CD4-positive, CD25-positive, alpha-beta regulatory T cell (primary cell): ENCODE measurements around the gene CCDC60. TPM values are rescaled to one million over a fixed set of nuclear protein-coding genes. Genes with fewer than 3 reads are reported as not detected.

Experiments used
- ATAC-seq, 2 donors: fragments of 150-1000 bp; cut with Tn5 transposase; one replicate each; pipeline ENCODE4 v1.10.0; 2021; ENCODE audit warnings: low read depth in 2 of 2, moderate number of reproducible peaks in 2 of 2, moderate library complexity in 1 of 2
- DNase-seq, 3 donors: peaks; one replicate each; pipeline versions ENCODE4 v3.0.0 to v3.0.0-alpha.2; 2012 to 2022; ENCODE audit warnings: mixed read lengths in 1 of 3
- H3K27ac ChIP-seq: one replicate; pipeline ENCODE4 v1.7.0; 2013; ENCODE audit warnings: mild to moderate bottlenecking, low read length; ENCODE audit not compliant: insufficient read depth, poor library complexity, severe bottlenecking
- H3K27me3 ChIP-seq: one replicate; pipeline ENCODE4 v1.7.0; 2013; ENCODE audit warnings: low read length; ENCODE audit not compliant: control insufficient read depth, insufficient read depth
- H3K36me3 ChIP-seq: one replicate; pipeline ENCODE4 v1.7.0; 2013; ENCODE audit warnings: mild to moderate bottlenecking, low read length, moderate library complexity; ENCODE audit not compliant: control insufficient read depth, insufficient read depth
- H3K4me1 ChIP-seq: 2 replicates; pipeline ENCODE4 v1.7.0; 2013; ENCODE audit warnings: mild to moderate bottlenecking, low read length; ENCODE audit not compliant: insufficient read depth, control insufficient read depth, poor library complexity, severe bottlenecking
- H3K4me3 ChIP-seq: one replicate; pipeline ENCODE4 v1.7.0; 2013; ENCODE audit warnings: low read depth, mild to moderate bottlenecking, low read length, moderate library complexity
- H3K9me3 ChIP-seq, 2 experiments: 1 replicate in 1 of 2; 2 replicates in 1 of 2; pipeline ENCODE4 v1.7.0; 2013; ENCODE audit warnings: low read length in 2 of 2, mild to moderate bottlenecking in 1 of 2, moderate library complexity in 1 of 2; ENCODE audit not compliant: control insufficient read depth in 2 of 2
- H3K27ac Mint-ChIP-seq, 3 donors: one replicate each; pipeline ENCODE4 v1.8.0; 2020 to 2022; ENCODE audit warnings: mild to moderate bottlenecking in 3 of 3, mixed read lengths in 3 of 3, moderate library complexity in 2 of 3
- H3K27me3 Mint-ChIP-seq: one replicate; pipeline ENCODE4 v1.8.0; 2022; ENCODE audit warnings: mild to moderate bottlenecking, mixed read lengths
- H3K36me3 Mint-ChIP-seq: one replicate; pipeline ENCODE4 v1.8.0; 2020; ENCODE audit warnings: mixed read lengths
- H3K4me1 Mint-ChIP-seq, 4 donors: one replicate each; pipeline ENCODE4 v1.8.0; 2020 to 2022; ENCODE audit warnings: mixed read lengths in 4 of 4, mild to moderate bottlenecking in 1 of 4
- H3K4me3 Mint-ChIP-seq, 4 donors: one replicate each; pipeline ENCODE4 v1.8.0; 2020 to 2022; ENCODE audit warnings: mild to moderate bottlenecking in 4 of 4, mixed read lengths in 4 of 4, moderate library complexity in 3 of 4
- H3K9me3 Mint-ChIP-seq, 7 donors: one replicate each; pipeline ENCODE4 v1.8.0; 2020 to 2022; ENCODE audit warnings: mixed read lengths in 7 of 7, mild to moderate bottlenecking in 3 of 7, moderate library complexity in 2 of 7
- polyA plus RNA-seq, 4 donors: library from polyadenylated mRNA; unstranded; fragments of 300-500 nt; fragmentation: Illumina TruSeq; gene quantifications; one replicate each; pipeline ENCODE4 v1.2.3, GENCODE V29; 2021
- total RNA-seq: library from RNA; stranded (reverse); gene quantifications from one replicate; pipeline ENCODE4 v1.2.3, GENCODE V29; 2022

The CCDC60 gene
- total and polyA plus RNA-seq, 5 donors from 2014 or later, result not detected

DNA sequence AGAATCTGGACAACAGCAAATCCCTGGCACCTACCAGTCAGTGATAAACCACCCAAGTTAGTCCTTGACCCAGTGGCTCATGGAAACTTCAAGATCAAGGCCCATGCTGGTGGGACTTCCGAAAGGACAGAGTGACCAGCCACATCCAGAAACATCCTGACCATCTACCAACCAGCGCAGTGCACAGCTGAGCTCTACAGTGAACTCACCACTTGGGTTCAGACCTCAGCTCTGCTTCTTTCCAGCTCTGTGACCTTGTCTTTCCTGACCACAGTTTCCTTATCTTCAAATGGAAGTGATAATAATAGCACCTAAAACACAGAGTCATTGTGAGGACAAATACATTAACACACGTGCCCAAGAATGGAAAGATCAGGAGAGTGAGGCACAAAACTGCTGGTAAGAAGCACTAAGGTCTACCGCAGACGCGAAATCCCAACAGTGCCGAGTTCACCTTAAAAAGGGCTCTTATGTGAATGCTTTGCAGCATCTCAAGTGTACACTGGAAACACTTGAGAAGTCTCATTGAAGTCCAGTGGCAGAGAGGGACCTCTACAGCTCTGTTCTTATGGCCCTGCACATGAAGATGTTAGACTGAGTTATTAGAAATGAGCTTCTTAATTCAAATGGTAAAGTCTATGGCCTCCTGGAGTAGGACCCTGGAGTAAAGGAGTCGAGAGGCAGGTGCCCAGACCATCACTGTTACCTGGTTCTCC lies 128.8 kb downstream of the CCDC60 start:
- Mint-ChIP-seq H3K4me3 (no peak overlapping the region), H3K9me3 (peaks cover 0 to 5% (median 0%) of the 10 kb centered on the region in 7 donors), H3K4me1 (no peaks in the 10 kb centered on the region), H3K36me3 (no peaks in the 10 kb centered on the region), H3K27ac (no peak overlapping the region), H3K27me3 (peaks cover 7% of the 10 kb centered on the region)
- Histone ChIP-seq H3K27ac (no peak overlapping the region), H3K36me3 (no peaks in the 10 kb centered on the region), H3K4me3 (no peak overlapping the region), H3K4me1 (no peaks in the 10 kb centered on the region), H3K27me3 (no peaks in the 10 kb centered on the region), H3K9me3 (no peaks in the 10 kb centered on the region)
- ATAC-seq (no peak), DNase-seq (no peak)

DNA sequence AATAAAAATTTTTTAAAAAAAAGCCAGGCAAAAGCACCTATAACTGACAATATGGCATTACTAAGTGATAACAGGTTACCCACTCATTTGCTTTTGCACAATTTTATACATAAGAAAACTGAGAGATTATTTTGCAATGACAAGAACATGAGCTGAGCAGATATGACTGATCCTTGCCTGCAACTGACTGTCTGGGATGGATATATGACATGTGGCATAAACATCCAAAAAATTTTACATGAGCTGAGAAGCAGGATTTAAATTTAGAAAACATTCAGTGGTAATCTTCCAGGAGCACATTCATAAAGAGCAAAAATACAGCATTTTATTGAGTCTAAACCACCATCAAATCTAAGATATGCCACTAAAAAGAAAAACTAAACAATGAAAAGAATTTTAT lies 133.8 kb downstream of the CCDC60 start:
- no peak for DNase-seq
- Mint-ChIP-seq H3K4me3 (no peak overlapping the region), H3K27me3 (peaks cover 7% of the 10 kb centered on the region), H3K27ac (no peak overlapping the region), H3K9me3 (peaks cover 0 to 5% (median 0%) of the 10 kb centered on the region in 7 donors), H3K36me3 (no peaks in the 10 kb centered on the region), H3K4me1 (no peaks in the 10 kb centered on the region)
- Histone ChIP-seq H3K4me1 (no peaks in the 10 kb centered on the region), H3K4me3 (no peak overlapping the region), H3K27ac (no peak overlapping the region), H3K9me3 (no peaks in the 10 kb centered on the region), H3K36me3 (no peaks in the 10 kb centered on the region), H3K27me3 (no peaks in the 10 kb centered on the region)
- no peak for ATAC-seq

DNA sequence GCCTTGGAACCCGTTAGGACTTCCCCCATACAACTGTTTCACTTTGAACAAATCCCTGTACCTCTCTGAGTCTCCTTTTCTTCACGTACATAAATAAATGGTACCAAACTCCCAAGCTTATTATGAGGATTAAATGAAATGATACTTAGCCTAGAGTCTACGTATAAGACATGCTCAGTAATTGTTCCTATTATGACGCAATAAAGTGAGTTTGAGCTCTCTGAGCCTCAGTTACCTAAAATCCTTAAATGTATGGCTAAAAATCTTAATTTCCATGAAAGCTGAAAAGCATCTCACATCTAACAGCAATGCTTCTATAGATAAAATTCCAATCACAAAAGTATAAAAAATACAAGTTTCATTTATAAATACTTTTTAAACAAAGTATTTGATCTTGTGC lies 141.1 kb downstream of the CCDC60 start:
- no peaks in the 10 kb centered on the region for H3K4me1 Mint-ChIP-seq
- no peak for ATAC-seq
- no peak for DNase-seq
- no peak overlapping the region for H3K4me3 Mint-ChIP-seq
- H3K36me3 Mint-ChIP-seq, result no peaks in the 10 kb centered on the region
- peaks cover 0 to 8% (median 0%) of the 10 kb centered on the region in 7 donors for H3K9me3 Mint-ChIP-seq
- Histone ChIP-seq H3K36me3 (no peaks in the 10 kb centered on the region), H3K9me3 (no peaks in the 10 kb centered on the region), H3K27me3 (no peaks in the 10 kb centered on the region), H3K4me3 (no peak overlapping the region), H3K4me1 (no peaks in the 10 kb centered on the region), H3K27ac (no peak overlapping the region)
- peaks cover 7% of the 10 kb centered on the region for H3K27me3 Mint-ChIP-seq
- no peak overlapping the region for H3K27ac Mint-ChIP-seq

DNA sequence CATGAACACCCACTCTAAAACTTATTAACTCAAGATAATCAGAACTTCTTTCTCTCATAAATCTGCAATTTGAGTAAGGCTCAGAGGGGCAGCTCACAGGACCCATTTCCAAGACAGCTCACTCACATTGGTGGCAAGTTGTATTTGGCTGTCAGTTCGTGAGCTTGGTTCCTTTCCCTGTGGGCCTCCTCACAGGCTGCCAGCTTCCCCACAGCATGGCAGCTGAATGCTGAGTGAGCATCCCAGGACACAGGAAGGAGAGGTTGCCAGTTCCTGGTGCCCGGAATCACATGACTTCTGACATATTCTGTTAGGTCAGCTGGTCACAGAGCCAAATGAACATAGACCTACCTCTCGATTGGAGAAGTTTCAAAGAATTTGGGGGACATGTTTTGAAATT lies 142.4 kb downstream of the CCDC60 start:
- no peak overlapping the region for H3K4me3 Mint-ChIP-seq
- DNase-seq (no peak), ATAC-seq (no peak)
- H3K4me1 Mint-ChIP-seq, result no peaks in the 10 kb centered on the region
- no peak overlapping the region for H3K27ac Mint-ChIP-seq
- H3K4me3 ChIP-seq, result no peak overlapping the region
- peaks cover 7% of the 10 kb centered on the region for H3K27me3 Mint-ChIP-seq
- H3K36me3 Mint-ChIP-seq, result no peaks in the 10 kb centered on the region
- no peaks in the 10 kb centered on the region for H3K9me3 ChIP-seq
- no peaks in the 10 kb centered on the region for H3K4me1 ChIP-seq
- H3K9me3 Mint-ChIP-seq, result peaks cover 0 to 8% (median 0%) of the 10 kb centered on the region in 7 donors
- no peaks in the 10 kb centered on the region for H3K36me3 ChIP-seq
- H3K27me3 ChIP-seq, result no peaks in the 10 kb centered on the region
- no peak overlapping the region for H3K27ac ChIP-seq

DNA sequence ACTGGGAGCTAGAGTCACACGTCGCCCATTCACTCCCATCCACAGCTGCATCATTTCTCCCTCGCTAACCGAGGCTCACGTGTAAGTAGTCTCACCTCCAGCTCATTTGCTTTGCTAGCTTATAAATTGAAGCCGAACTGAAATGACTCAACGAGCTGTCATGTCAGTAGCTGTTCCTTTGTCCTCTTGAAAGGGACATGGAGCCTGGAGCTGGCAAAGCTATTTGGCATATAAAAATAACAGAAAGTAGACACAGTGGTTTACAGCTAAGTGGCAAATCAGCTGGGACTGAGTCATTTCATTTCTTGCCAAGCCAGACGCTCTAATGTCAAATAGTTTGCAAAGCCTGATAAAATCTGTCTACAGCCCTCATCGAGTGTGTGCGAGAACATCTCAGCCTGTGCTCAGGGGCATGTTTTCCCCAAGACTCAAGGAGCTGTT lies 144.6 kb downstream of the CCDC60 start:
- Histone ChIP-seq H3K4me1 (no peaks in the 10 kb centered on the region), H3K4me3 (no peak overlapping the region), H3K27ac (no peak overlapping the region), H3K9me3 (no peaks in the 10 kb centered on the region), H3K36me3 (no peaks in the 10 kb centered on the region), H3K27me3 (no peaks in the 10 kb centered on the region)
- peaks cover 13% of the 10 kb centered on the region for H3K27me3 Mint-ChIP-seq
- DNase-seq (no peak), ATAC-seq (no peak)
- H3K36me3 Mint-ChIP-seq, result no peaks in the 10 kb centered on the region
- H3K27ac Mint-ChIP-seq, result no peak overlapping the region
- peaks cover 0 to 8% (median 0%) of the 10 kb centered on the region in 7 donors for H3K9me3 Mint-ChIP-seq
- H3K4me1 Mint-ChIP-seq, result no peaks in the 10 kb centered on the region
- H3K4me3 Mint-ChIP-seq, result peak overlapping the region in 1 of 4 donors; percentile 28

DNA sequence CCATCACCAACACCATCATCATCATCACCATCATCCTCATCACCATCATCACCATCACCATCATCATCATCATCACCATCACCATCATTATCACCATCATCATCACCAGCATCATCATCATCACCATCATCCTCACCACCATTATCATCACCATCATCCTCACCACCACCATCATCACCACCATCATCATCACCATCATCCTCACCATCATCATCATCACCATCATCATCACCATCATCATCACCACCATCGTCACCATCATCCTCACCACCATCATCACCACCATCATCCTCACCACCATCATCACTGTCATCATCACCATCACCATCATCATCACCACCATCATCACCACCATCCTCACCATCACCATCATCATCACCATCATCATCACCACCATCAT lies 146.0 kb downstream of the CCDC60 start:
- no peaks in the 10 kb centered on the region for H3K9me3 ChIP-seq
- ATAC-seq, result no peak
- H3K27ac Mint-ChIP-seq, result no peak overlapping the region

DNA sequence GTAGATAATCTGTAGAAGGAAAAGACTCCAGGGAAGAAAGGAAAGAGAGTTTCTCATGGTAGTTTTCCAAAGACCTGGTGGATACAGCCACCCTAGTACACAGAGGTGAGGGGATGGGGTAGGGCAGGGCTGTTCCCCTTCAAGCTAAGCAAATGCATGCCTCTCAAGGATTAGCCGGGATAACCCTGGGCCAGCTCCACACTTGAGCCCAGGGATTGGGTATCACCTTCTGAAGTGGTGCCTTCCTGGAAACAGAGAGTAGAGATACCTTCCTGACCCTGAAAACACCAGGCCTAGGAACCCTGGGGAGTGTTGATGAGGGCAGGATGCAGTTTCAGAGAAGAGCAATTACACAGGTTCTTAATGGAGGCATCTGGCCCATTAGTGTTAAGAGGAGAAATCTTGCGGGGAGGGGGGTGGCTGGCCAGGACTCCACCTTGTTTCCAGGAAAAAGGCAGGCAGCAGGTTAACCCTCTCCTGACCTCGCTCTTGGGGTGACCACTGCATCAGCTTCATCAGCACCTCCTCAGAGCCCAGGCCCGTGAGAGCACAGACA lies 152.1 kb downstream of the CCDC60 start:
- no peak for DNase-seq

More for the DNA sequence above, 146.0 kb downstream of the CCDC60 start:
- H3K36me3 Mint-ChIP-seq, result no peaks in the 10 kb centered on the region
- Histone ChIP-seq H3K27ac (no peak overlapping the region), H3K4me3 (no peak overlapping the region), H3K36me3 (no peaks in the 10 kb centered on the region), H3K4me1 (no peaks in the 10 kb centered on the region), H3K27me3 (no peaks in the 10 kb centered on the region)
- peaks cover 0 to 8% (median 0%) of the 10 kb centered on the region in 7 donors for H3K9me3 Mint-ChIP-seq
- no peak for DNase-seq
- H3K27me3 Mint-ChIP-seq, result peaks cover 13% of the 10 kb centered on the region
- H3K4me3 Mint-ChIP-seq, result no peak overlapping the region
- H3K4me1 Mint-ChIP-seq, result no peaks in the 10 kb centered on the region

DNA sequence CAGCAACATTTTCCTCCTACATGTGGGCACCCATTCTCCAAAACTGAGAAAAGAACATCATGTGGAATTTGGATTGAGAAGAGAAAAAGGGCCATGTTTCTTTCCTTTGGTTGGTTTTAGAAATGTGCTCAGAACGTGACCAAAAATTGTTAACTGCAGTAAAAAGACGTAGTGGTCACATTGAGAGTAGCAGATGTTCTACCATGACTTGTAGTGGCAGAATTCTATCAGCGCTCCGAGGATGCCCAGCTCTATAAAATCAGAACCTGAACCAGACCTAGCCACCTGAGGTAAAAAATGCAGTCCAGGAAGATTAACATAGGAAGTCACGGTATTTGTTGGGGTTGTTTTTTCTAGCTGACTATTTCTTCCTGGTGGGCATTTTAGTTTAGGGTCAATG lies 157.3 kb downstream of the CCDC60 start:
- DNase-seq (no peak), ATAC-seq (no peak)
- Histone ChIP-seq H3K4me3 (no peak overlapping the region), H3K27ac (no peak overlapping the region), H3K4me1 (no peaks in the 10 kb centered on the region), H3K36me3 (no peaks in the 10 kb centered on the region), H3K9me3 (no peaks in the 10 kb centered on the region), H3K27me3 (peaks cover 7% of the 10 kb centered on the region)
- peaks cover 0 to 2% (median 0%) of the 10 kb centered on the region in 7 donors for H3K9me3 Mint-ChIP-seq
- H3K27ac Mint-ChIP-seq, result no peak overlapping the region
- H3K4me1 Mint-ChIP-seq, result no peaks in the 10 kb centered on the region
- no peaks in the 10 kb centered on the region for H3K36me3 Mint-ChIP-seq
- H3K27me3 Mint-ChIP-seq, result peaks cover 10% of the 10 kb centered on the region
- no peak overlapping the region for H3K4me3 Mint-ChIP-seq

More for the DNA sequence above, 152.1 kb downstream of the CCDC60 start:
- no peaks in the 10 kb centered on the region for H3K27me3 ChIP-seq
- peaks cover 9% of the 10 kb centered on the region for H3K27me3 Mint-ChIP-seq
- H3K9me3 Mint-ChIP-seq, result peaks cover 0 to 2% (median 0%) of the 10 kb centered on the region in 7 donors
- no peaks in the 10 kb centered on the region for H3K36me3 Mint-ChIP-seq
- no peaks in the 10 kb centered on the region for H3K36me3 ChIP-seq
- H3K4me1 ChIP-seq, result no peaks in the 10 kb centered on the region
- H3K9me3 ChIP-seq, result no peaks in the 10 kb centered on the region
- no peak overlapping the region for H3K4me3 Mint-ChIP-seq
- H3K4me3 ChIP-seq, result no peak overlapping the region
- no peak overlapping the region for H3K27ac Mint-ChIP-seq
- no peak for ATAC-seq
- no peaks in the 10 kb centered on the region for H3K4me1 Mint-ChIP-seq
- no peak overlapping the region for H3K27ac ChIP-seq
